ENCODE data around the gene PITPNM2.

DNA sequence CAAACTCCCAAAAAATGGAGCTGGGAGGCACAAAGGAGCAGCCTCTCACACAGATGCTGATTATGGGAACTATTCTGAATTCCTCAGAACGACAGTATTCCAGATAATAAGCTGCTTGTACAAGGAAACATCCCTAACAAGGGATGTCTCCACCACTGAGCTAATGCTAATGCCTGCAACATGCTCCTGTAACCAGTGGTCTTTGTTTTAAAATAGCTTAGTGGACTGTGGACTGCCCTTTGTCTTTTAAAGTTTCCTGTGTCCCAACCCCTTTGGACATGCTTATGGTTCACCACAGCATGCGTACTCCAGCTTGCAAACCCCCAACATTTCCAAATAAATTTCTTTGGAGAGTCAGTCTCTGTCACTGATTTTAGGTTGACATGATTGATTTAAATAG, 16.4 kb upstream of the PITPNM2 start:
- TF ChIP-seq, protein P1, sequence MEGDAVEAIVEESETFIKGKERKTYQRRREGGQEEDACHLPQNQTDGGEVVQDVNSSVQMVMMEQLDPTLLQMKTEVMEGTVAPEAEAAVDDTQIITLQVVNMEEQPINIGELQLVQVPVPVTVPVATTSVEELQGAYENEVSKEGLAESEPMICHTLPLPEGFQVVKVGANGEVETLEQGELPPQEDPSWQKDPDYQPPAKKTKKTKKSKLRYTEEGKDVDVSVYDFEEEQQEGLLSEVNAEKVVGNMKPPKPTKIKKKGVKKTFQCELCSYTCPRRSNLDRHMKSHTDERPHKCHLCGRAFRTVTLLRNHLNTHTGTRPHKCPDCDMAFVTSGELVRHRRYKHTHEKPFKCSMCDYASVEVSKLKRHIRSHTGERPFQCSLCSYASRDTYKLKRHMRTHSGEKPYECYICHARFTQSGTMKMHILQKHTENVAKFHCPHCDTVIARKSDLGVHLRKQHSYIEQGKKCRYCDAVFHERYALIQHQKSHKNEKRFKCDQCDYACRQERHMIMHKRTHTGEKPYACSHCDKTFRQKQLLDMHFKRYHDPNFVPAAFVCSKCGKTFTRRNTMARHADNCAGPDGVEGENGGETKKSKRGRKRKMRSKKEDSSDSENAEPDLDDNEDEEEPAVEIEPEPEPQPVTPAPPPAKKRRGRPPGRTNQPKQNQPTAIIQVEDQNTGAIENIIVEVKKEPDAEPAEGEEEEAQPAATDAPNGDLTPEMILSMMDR (conservative IDR thresholded peaks at IDR 0.05; ENCODE audit: low read depth in 2 of 2): no peak
- TF ChIP-seq, protein P2, sequence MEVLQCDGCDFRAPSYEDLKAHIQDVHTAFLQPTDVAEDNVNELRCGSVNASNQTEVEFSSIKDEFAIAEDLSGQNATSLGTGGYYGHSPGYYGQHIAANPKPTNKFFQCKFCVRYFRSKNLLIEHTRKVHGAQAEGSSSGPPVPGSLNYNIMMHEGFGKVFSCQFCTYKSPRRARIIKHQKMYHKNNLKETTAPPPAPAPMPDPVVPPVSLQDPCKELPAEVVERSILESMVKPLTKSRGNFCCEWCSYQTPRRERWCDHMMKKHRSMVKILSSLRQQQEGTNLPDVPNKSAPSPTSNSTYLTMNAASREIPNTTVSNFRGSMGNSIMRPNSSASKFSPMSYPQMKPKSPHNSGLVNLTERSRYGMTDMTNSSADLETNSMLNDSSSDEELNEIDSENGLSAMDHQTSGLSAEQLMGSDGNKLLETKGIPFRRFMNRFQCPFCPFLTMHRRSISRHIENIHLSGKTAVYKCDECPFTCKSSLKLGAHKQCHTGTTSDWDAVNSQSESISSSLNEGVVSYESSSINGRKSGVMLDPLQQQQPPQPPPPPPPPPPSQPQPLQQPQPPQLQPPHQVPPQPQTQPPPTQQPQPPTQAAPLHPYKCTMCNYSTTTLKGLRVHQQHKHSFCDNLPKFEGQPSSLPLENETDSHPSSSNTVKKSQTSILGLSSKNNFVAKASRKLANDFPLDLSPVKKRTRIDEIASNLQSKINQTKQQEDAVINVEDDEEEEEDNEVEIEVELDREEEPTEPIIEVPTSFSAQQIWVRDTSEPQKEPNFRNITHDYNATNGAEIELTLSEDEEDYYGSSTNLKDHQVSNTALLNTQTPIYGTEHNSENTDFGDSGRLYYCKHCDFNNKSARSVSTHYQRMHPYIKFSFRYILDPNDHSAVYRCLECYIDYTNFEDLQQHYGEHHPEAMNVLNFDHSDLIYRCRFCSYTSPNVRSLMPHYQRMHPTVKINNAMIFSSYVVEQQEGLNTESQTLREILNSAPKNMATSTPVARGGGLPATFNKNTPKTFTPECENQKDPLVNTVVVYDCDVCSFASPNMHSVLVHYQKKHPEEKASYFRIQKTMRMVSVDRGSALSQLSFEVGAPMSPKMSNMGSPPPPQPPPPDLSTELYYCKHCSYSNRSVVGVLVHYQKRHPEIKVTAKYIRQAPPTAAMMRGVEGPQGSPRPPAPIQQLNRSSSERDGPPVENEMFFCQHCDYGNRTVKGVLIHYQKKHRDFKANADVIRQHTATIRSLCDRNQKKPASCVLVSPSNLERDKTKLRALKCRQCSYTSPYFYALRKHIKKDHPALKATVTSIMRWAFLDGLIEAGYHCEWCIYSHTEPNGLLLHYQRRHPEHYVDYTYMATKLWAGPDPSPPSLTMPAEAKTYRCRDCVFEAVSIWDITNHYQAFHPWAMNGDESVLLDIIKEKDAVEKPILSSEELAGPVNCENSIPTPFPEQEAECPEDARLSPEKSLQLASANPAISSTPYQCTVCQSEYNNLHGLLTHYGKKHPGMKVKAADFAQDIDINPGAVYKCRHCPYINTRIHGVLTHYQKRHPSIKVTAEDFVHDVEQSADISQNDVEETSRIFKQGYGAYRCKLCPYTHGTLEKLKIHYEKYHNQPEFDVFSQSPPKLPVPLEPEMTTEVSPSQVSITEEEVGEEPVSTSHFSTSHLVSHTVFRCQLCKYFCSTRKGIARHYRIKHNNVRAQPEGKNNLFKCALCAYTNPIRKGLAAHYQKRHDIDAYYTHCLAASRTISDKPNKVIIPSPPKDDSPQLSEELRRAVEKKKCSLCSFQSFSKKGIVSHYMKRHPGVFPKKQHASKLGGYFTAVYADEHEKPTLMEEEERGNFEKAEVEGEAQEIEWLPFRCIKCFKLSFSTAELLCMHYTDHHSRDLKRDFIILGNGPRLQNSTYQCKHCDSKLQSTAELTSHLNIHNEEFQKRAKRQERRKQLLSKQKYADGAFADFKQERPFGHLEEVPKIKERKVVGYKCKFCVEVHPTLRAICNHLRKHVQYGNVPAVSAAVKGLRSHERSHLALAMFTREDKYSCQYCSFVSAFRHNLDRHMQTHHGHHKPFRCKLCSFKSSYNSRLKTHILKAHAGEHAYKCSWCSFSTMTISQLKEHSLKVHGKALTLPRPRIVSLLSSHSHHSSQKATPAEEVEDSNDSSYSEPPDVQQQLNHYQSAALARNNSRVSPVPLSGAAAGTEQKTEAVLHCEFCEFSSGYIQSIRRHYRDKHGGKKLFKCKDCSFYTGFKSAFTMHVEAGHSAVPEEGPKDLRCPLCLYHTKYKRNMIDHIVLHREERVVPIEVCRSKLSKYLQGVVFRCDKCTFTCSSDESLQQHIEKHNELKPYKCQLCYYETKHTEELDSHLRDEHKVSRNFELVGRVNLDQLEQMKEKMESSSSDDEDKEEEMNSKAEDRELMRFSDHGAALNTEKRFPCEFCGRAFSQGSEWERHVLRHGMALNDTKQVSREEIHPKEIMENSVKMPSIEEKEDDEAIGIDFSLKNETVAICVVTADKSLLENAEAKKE (CRISPR knock-in tag; IDR thresholded peaks at IDR 0.05): no peak
- no peak for TF ChIP-seq ZNF331 (CRISPR knock-in tag; IDR thresholded peaks at IDR 0.05; ENCODE audit: low read depth)
- TF ChIP-seq, protein P3, sequence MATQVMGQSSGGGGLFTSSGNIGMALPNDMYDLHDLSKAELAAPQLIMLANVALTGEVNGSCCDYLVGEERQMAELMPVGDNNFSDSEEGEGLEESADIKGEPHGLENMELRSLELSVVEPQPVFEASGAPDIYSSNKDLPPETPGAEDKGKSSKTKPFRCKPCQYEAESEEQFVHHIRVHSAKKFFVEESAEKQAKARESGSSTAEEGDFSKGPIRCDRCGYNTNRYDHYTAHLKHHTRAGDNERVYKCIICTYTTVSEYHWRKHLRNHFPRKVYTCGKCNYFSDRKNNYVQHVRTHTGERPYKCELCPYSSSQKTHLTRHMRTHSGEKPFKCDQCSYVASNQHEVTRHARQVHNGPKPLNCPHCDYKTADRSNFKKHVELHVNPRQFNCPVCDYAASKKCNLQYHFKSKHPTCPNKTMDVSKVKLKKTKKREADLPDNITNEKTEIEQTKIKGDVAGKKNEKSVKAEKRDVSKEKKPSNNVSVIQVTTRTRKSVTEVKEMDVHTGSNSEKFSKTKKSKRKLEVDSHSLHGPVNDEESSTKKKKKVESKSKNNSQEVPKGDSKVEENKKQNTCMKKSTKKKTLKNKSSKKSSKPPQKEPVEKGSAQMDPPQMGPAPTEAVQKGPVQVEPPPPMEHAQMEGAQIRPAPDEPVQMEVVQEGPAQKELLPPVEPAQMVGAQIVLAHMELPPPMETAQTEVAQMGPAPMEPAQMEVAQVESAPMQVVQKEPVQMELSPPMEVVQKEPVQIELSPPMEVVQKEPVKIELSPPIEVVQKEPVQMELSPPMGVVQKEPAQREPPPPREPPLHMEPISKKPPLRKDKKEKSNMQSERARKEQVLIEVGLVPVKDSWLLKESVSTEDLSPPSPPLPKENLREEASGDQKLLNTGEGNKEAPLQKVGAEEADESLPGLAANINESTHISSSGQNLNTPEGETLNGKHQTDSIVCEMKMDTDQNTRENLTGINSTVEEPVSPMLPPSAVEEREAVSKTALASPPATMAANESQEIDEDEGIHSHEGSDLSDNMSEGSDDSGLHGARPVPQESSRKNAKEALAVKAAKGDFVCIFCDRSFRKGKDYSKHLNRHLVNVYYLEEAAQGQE (IDR thresholded peaks at IDR 0.05; ENCODE audit: unreplicated experiment): no peak
- no peak for TF ChIP-seq CREB1 (CRISPR knock-in tag; IDR thresholded peaks at IDR 0.05; ENCODE audit: low read depth)
- TF ChIP-seq, protein P4, sequence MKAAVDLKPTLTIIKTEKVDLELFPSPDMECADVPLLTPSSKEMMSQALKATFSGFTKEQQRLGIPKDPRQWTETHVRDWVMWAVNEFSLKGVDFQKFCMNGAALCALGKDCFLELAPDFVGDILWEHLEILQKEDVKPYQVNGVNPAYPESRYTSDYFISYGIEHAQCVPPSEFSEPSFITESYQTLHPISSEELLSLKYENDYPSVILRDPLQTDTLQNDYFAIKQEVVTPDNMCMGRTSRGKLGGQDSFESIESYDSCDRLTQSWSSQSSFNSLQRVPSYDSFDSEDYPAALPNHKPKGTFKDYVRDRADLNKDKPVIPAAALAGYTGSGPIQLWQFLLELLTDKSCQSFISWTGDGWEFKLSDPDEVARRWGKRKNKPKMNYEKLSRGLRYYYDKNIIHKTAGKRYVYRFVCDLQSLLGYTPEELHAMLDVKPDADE (IDR thresholded peaks at IDR 0.05): no peak
- no peak for TF ChIP-seq STAT1 (IDR thresholded peaks at IDR 0.05; ENCODE audit: unreplicated experiment)
- no peak for TF ChIP-seq NANOG (IDR thresholded peaks at IDR 0.05; ENCODE audit: borderline replicate concordance)
- no peak for TF ChIP-seq POLR2AphosphoS5 (IDR thresholded peaks at IDR 0.05; ENCODE audit: low read depth)
- no peak for TF ChIP-seq EZH2phosphoT487 (IDR thresholded peaks at IDR 0.05; ENCODE audit: unreplicated experiment)

All from GM23338 (cell line).